Activated effector memory CD4-positive, alpha-beta T cell treated with anti-CD3 and anti-CD28 coated beads, Interleukin-2, amount 50 U/mL, for 16 hours (primary cell): Measurements from ENCODE around the gene EPB41L1.
"Not testable (repeated sequence)": the region's sequence is repeated elsewhere in the genome, so short reads cannot be mapped to it uniquely, and the experiment has no call there.

Experiments used
- DNase-seq: peaks from one replicate; pipeline ENCODE4 v3.0.0-alpha.2; 2020

EPB41L1 gene

DNA sequence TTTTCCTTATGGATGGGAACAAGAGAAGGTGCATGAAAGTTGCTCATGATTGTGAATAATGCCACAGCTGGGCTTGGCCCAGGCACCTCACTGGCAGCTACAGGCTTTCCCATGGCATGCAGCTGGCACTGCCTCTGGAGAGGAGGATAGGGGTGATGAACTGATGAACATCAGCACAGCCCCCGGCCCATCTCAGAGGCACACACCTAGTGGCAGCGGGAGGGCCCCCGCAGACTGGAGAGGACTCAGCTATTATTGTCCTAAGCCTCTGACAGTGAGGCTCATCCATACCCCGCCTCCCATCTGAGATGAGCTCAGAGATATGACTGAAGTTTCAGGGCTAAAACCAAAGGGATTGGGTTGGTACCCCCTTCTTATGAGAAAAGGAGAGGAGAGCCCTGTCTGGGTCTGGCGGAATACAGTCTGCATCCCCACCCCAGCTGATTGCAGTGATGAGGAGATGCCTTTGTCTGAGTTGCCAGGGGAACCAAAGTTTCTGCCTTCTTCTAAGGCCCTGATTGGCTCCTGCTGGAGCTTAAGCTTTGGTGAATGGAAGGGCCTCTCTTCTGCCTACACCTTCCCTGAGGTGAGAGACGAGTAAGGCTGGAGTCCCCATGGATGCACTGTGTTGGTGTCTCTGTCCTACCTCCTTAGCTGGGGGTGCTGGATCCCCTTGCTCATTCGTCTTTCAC is 27.6 kb upstream of the EPB41L1 start:
- no peak for DNase-seq

DNA sequence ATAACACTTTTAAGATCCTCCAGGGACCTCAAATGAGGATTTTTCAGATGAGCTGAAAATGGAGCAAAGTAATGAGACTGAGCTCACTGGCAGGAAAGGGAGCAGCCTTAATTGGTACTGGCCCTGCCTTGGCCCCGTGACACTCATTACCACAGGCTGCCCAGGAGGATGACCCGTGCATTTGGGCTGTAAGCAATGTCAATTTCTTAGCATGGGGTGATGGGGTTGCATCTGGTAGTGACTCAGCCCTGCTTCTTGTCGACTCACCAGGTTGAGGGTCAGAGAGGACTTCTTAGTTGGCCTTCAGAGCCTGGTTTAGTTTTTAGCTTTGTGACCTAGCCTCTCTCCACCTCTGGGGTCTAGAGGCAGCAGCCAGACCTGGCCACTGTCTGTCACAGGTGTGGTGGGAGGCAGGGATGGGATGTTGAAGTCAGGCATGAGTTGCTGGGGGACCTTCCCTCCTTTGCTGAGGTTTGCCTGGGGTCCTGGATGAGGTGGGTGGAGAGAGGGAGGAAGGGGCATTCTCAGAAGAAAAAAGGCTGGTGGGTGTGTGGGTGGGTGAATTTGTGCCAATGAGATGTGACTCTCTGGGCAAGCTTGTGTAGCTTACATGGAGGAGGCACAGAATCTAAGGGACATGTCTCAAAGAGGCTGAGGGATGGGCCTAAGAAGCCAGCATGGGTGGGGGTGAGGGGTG is 25.9 kb upstream of the EPB41L1 start:
- no peak for DNase-seq

DNA sequence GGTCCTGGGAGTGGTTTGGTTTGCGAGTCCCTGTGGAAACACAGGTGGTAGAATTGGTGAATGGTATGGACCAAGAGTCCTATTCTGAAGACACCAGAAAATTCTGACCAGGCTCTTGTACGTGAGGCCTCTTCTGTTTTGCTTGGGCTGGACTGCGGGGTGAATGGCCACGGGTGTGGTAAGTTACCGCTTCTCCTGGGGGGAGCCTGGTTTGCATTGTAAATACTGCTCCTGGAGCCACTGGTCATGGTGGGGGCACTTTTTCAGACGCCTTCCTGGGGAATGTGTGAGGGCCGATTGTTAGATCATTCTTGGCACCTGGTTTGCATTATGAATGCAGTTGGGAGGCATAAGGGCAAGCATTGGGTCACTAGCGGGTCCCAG is 25.4 kb upstream of the EPB41L1 start:
- no peak for DNase-seq

DNA sequence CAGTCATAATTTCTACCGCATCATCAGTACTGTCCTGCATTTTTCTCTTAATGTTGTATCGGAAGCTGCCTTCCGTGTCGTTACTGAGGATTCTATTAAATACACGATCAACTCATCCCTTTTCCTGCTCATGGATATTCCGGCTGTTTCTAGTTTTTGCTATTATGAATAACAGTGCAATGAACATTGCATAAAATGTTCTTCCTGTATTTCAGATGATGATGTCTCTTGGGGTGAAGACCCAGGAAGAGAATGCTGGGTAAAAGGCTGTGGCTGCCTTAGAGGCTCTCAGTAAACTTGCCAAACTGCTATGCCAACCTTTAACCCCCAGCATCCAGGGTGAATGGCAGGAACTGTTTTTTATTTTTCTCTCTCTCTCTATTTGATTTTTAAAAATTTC is 24.1 kb upstream of the EPB41L1 start:
- DNase-seq: no peak

DNA sequence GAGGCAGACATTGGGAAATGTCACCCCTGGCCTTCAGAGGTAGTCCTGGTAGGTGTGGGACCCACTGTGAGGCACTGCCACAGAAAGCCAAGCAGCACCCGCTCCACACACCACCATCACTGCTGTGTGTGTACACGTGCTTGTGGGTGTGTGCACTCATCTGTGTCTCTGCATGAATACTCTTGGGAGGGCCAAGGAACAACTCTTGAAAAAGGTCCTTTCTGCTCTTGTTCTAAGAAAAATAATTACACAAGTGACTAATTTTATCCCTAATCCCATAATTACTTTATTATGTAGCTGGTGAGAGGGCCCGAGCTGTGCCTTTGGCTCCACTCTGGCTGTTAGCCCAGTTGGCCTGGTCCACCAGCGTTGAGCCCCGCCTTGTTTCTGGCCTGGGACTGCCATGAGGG is 21.7 kb upstream of the EPB41L1 start:
- DNase-seq: no peak

DNA sequence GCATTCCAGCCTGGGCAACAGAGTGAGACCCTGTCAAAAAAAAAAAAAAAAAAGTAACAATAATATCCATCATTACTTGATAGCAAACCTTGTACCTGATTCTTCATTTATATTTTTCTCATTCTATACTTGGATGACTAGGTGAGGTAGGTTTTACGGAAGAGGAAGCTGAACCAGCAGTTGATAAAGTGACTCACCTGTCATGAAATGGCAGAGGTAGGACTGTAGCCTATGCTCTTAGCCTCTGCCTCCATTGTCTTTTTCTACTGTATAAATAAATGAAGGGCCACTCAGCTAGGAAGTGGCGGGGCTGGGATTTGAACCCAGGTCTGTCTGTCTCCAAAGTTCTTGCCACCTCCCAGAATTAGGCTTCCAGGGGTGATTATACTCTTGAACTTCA is 20.7 kb upstream of the EPB41L1 start:
- no peak for DNase-seq

DNA sequence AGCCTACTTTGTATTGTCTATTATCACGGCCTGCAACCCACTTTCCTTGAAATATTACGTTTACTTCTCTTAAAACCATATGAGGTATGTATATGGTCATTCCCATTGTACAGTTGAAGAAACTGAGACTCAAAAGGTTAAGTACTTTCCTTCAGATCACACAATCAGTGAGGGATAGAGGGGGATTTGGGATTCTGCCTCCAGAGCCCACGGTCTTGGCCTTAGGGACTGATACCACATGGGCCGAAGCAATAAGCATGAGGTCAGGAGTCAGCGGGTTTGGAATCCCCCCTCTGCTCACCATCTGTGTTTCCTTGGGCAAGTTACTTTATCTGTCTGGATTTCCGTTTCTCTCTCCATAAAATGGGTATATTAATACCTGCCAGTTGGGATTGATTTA is 19.4 kb upstream of the EPB41L1 start:
- no peak for DNase-seq

DNA sequence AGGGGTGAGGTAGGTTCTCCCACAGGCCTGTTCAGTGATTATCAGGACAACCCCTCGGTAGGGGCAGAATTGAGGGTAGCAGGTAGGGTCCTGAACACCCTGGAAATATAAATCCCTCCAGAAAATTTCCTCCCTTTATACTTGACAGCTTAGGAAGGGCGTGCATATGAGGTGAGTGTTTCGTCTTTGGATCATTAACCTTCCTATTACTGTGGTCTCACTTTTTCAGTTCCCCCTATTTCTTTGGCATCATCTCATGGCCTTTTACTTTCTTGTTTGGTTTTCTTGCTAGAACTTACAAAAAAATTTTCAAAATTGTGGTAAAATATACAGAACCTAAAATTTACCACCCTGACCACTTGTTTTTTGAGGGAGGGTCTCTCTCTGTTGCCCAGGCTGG is 18.7 kb upstream of the EPB41L1 start:
- no peak for DNase-seq

DNA sequence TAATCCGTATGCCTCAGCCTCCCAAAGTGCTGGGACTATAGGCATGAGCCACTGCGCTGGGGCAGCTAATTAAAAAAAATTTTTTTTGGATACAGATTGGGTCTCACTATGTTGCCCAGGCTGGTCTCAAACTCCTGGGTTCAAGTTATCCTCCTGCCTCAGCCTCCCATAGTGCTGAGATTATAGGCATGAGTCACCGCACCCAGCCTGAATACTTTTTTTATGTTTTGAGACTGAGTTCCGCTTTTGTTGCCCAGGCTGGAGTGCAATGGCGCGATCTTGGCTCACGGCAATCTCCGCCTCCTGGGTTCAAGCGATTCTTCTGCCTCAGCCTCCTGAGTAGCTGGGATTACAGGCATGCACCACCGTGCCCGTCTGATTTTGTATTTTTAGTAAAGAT is 17.2 kb upstream of the EPB41L1 start:
- DNase-seq: not testable (repeated sequence)

DNA sequence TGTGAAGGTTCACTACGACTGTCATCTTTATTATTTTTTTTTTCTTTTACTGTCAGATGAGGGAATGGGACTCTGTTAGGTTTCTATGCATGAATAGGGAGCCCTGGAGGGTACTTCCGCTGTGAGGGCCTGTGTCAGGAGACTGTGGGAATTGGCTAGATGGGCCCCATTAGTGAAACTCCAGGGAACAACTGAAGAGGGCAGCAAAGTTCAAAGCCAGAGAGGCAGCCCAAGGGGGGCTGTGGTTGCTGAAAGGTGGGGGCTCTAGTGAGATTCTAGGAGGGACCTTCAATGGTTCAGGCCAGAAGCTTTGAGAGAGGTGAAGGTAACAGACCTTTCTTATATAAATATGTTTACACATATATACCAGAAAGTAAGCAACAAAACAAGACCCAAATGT is 13.2 kb upstream of the EPB41L1 start:
- no peak for DNase-seq

DNA sequence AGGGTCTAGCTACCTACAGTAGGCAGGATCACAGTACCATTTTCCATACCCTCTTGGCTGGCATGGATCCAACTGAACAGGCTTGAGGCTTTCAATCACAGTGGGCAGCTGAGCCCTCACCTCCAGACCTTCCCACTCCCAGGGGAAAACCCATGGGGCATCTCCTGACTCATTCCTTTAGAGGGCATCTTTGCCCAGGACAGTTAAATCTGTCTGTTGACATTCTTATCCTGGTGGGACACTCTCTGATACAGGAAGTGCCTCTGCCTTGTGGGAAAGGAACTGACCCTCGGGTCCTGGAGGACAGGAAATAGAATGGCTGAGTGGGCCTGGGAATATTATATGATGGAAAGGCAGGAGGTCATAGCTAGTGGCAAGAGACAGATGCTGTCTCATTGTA is 10.2 kb upstream of the EPB41L1 start:
- no peak for DNase-seq

DNA sequence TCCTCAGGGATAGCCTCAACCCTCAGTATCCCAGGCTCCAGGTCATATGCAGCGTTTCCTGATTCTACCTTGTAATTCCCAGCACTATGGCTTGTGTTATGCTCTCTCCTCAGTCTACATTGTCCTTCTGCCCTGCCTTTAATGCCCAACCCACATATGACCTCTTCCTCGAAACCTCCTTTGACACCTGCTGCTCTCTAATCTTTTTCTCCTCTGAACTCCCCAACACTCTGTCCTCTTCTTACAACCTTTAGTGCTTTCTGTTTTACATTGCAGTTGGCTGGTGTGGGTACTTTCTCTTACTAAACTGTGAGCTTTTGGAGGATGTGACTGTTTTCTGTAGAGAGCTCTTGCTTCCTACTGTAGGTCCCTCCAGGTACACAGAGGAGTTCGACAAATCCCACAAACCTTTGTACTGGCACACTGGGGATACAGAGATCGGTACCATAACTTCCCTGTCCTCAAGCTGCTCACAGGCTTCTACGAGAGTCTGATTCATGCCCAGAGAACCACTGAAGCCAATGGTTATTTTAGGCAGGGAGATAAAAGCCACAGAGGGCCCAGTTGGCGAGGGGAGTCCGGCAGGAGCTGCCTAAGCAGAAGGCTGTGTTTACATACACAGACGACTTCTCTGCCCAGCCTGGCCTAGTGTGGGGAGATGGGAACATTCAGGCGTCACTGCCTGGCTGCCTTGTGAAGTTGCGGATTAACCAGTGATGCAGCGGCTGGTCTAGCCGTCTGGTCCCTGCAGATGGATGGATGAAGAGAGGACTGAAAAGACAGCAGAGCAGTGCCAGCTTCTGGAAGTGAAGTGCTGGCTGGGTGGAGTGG is 8.4 kb upstream of the EPB41L1 start:
- DNase-seq: no peak

DNA sequence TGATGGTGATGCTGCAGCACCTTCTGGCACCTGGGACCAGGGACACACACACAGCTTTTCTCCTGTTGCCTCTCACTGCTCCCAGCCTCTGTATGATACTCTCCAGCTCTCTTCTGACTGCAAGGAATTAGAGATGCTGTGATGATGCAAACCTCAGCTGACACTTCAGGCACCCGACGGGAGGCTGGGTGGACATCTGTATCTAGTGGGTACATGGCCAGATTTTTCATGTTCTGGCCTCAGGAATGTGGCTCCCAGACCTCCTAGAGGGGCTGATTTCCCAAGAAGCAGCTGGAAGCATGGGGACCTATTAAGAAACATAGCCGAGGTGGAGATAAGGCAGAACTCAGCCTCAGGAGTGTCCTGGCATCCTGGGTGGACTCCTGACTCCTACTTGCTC is 6.8 kb upstream of the EPB41L1 start:
- no peak for DNase-seq

DNA sequence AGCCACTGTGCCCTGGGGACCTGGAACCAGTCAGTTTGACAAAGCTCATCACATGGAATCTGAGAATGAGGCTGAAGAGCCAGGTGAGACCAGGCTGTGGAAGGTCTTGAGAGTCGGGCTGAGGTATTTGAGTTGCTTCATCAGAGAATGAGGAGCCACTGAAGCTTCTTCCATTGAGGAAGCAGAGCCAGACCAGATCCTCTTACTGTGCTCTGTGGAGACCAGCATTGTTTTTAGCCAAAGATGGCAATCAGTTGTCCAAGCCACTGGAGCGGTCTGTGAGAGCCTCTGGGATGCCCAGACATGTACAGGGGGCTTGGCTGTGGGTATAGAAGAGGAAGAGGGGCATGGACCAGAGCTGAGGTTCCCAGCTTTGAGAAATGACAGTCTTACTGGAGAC is 6.1 kb upstream of the EPB41L1 start:
- DNase-seq: no peak

DNA sequence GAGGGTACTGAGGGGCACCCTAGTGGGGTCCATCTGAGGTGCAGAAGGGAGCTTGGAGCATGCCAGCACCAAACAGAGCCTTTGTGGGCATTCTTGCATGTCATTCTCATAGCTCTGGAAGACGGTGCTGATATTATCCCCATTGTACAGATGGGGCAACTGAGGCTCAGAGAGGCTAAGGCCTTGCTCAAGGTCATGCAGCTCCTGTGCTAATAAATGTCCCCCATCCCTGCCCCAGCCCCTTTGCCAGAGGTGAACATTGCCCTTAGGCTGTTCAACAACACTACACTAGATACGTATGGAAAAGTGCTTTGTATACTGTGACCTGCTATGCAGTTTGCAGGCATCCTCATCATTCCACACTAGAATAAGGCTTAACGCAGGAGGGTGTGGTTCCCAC is 5.5 kb upstream of the EPB41L1 start:
- DNase-seq: no peak

DNA sequence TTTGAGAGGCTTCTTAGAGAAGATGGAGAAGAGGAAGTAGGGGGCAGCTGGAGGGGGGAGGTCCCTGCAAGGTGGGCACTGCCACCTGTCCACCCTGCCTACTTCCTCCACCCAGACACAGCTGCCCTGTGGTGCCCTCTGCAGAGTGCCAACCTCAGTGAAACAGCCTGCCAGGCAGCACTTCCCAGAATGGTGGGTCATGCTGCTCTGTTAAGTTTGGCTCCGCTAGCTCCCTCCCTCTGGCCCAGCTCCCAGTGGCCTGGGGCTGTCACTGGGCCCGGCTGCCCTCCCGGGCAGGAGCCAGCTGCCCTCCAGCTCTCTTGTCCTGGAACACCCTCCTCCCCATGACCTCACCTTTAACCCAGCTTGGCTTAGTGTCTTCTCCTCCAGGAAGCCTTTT is 5.1 kb upstream of the EPB41L1 start:
- DNase-seq: no peak

DNA sequence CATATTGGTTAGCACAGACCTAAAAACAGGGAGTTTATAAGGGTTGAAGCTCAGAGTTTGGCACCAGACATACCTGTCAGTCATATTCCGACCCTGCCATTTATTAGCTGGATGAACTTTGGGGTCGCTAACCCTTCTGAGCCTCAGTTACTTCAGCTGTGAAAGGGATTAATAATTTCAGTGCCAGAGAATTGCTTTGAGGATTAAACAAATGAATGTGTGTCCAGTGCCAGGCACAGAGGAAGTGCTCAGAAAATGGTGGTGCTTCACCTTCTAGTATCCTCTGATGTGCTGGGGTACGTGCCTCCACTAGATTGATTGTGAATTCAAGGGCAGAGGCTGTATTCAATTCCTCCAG is 4.1 kb upstream of the EPB41L1 start:
- no peak for DNase-seq

DNA sequence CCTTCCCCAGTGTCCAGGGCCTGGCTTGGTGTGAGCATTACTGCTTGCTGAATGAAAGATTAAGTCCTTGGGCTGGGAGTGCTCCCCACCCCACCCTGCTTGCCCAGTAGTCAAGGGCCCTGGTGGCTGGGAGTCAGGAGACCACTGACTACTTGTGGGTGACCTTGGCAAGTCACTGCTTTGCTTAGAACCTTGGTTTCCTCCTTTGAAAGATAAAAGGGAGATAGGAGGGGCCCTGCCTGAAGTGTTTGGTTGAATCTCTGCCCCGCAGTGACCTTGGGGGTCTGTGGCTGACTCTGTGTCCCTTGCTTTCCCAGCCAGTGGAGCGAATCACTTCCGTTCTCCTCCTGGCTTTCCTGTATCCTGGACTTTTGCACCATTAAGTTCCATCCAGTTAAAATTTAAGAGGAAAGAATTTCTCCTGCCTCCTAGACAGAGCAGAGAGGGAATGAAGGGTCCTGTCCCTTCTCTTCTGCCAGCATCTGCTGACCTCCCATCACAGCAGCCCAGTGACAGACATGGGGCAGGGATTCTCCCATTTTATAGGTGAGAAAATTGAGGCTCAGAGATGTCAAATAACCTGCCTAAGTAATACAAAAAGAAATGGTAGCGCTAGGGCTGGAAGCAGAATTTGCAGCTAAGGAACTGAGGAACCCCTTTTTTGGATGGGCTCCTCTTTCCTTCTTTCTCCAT is 3.5 kb upstream of the EPB41L1 start:
- no peak for DNase-seq

DNA sequence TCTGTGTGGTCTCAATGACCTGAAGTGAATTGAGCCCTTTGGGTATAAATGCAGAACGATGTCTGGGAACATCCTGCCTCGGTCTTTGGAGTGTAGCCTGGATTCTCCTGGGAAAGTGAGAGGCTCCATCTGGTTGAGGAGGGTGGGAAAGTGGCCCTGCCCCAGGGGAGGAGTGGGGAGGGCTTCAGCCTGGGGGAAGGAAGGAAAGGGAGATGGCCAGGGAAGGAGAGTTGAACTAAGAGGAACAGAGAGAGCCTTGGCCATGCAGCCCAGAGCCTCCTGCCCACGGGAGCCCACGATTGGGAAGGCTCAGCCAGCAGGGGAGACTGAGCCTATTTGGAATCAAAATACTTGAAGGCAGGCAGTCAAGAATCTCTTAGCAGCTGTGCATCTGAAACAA is 2.3 kb upstream of the EPB41L1 start:
- DNase-seq: no peak

DNA sequence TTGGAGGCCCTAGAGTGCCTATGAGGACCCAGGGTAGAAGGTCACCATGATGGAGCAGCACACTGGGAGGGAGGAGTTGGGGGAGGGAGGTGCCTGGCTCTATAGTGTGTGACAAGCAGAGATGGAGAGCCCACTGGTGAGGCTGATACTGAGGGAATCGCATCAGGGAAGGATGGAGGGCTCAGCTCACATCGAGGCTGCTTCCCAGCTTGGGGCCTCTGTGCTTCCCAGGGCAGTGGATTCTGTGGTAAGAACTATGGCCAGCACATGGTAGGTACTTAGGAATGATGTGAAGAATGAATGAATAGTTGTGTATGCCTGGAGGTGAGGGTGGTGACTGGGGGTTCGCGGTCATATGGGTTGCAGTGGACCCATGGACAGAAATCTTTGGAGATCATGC is 1.3 kb upstream of the EPB41L1 start:
- DNase-seq: no peak

DNA sequence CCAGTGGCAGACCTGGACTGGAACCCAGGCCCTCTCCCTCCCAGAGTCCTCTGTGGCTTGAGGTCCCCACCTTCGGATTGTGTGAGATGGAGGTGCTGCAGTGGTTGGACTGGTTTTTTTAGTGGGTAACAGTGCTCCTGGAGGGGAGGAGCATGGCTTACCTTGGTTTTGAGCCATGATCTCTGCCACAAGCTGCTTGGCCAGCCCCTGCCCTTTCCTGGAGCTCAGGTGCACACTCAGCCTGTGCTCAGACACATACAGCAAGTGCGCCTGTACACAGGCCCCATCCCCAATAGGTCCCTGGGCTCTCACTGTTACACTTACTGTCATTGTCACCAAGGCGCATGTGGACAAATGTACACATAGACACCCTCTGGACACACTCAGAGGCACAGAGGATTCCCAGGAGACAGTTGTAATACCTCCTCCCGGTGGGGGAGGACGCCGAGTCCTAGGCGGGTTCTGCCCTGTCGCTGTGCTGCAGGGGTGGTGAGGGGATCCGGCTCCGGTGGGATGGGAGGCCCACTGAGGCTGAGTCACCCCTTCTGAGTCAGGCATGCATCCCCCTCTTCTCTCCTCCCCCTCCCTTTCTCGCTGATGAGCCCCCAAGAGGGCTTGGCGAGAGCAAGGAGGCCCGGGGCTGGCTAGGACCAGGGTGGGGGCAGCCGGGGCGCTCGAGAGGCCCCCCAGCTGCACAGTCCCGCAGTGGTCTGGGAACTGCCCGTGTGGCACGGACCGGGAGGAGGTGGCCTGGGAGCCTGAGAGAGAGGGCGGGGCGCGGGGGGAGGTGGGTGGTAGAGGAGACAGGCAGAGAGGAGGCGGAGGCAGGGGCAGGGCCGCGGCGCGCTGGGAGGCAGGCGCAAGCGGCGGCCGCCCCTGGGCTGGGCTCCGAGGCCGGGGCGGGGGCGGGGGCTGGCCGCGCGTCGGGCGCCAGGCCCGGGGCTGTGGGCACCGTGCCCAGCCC is 522 bp upstream of the EPB41L1 start:
- peak; percentile 67 for DNase-seq

DNA sequence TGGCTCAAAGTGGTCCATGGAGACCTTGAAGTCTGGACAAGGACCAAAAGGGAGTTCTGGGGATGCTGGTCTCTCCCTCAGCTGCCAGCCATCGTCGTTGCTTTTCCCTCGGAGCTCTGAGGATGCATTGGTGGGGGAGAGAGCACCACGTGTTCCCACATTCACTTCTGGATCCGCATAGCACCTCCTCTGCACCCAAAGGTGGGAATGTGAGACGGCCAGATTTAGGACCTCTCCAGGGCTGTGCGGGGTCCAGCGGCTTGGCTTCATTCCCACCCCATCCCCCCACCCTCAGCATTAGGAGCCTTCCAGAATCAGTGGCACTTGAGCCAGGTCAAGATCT is 1.1 kb downstream of the EPB41L1 start:
- DNase-seq: no peak

DNA sequence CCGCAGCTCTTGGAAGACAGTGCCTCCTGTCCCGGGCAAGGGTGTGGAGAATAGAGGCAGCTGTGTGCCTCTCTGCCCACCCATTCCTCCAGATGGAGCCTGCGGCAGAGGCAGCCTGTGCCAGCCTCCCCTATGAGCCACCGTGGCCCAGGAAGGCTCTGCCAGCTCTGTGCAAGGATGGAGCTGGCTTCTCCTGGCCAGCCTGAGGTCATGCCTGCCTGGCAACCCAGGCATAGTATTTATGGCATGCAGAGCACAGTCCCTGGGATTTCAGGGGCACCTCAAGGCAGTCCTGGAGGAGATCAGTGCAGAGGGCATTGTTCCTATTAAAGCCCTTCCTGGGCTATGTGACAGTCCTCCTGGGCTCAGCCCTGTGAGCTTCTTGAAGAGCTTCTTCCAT is 1.5 kb downstream of the EPB41L1 start:
- no peak for DNase-seq
